Uterus (tissue), 2 donors: ENCODE results near the gene CACNA1D.

Source experiments
- CTCF ChIP-seq, 4 experiments: fragments of 200-600 bp in 2 of 4; fragments of 450-650 bp in 2 of 4; sonication (generic) in 2 of 4; IDR thresholded peaks; one replicate each; pipeline ENCODE4 v1.5.1; 2016 to 2019; ENCODE audit warnings: antibody characterized with exemption in 4 of 4, mild to moderate bottlenecking in 2 of 4, moderate library complexity in 1 of 4
- POLR2A ChIP-seq, 2 donors: fragments of 450-650 bp; IDR thresholded peaks; one replicate each; pipeline ENCODE4 v1.6.1; 2016; ENCODE audit warnings: antibody characterized with exemption in 2 of 2, mild to moderate bottlenecking in 1 of 2, moderate library complexity in 1 of 2

- TF ChIP-seq CTCF (IDR thresholded peaks at IDR 0.05) (peak in 3 of 4 experiments; percentile 19 to 40 (median 21)), POLR2A (IDR thresholded peaks at IDR 0.05) (no peak)
These were observed 350.9 kb downstream of the CACNA1D start for GRCh38 chr3:53845103-53845880.
